Caco-2 (cell line): Measurements from ENCODE around the gene CDC14A. TPM values are rescaled to one million over a fixed set of nuclear protein-coding genes. Genes with fewer than 3 reads are reported as not detected.
"Not testable (repeated sequence)": the region's sequence is repeated elsewhere in the genome, so short reads cannot be mapped to it uniquely, and the experiment has no call there.

Experiments used
- BruUV-seq: library from RNA; stranded (reverse); fragments of 400-500 nt; replicated peaks from 2 replicates; lab custom pipeline; 2021; lab: Mats Ljungman, UMichigan
- CTCF ChIA-PET: fragments of 300-600 bp; sonication (Branson Sonifier 250); formaldehyde crosslinking; loops from one replicate; lab custom pipeline; 2022; ENCODE audit warnings: antibody characterized with exemption; lab: Charles Lee
- POLR2A ChIA-PET: fragments of 300-600 bp; sonication (Branson Sonifier 250); formaldehyde crosslinking; loops from one replicate; lab custom pipeline; 2022; ENCODE audit warnings: antibody characterized with exemption; lab: Charles Lee
- DNase-seq, 2 experiments: peaks; one replicate each; pipeline versions ENCODE4 v3.0.0 to v3.0.0-alpha.2; 2020 to 2022
- H3K27me3 ChIP-seq: replicated peaks from 2 replicates; pipeline ENCODE4 v1.6.0; 2011; ENCODE audit warnings: low read length; ENCODE audit not compliant: control insufficient read depth, insufficient read depth
- H3K36me3 ChIP-seq: 2 replicates; pipeline ENCODE4 v1.5.1; 2011; ENCODE audit warnings: low read length; ENCODE audit not compliant: control insufficient read depth, insufficient read depth
- H3K4me1 ChIP-seq: fragments of 250-450 bp; sonication (Bioruptor Pico); 2 replicates; pipeline ENCODE4 v1.5.1; 2020; ENCODE audit warnings: mild to moderate bottlenecking
- H3K4me3 ChIP-seq: 2 replicates; pipeline ENCODE4 v1.5.1; 2011; ENCODE audit warnings: low read depth, mild to moderate bottlenecking, control low read depth, low read length
- H3K9me3 ChIP-seq: fragments of 250-450 bp; sonication (Bioruptor Pico); 2 replicates; pipeline ENCODE4 v1.5.1; 2020; ENCODE audit warnings: mild to moderate bottlenecking, moderate library complexity
- H3K27ac Mint-ChIP-seq: one replicate; pipeline ENCODE4 v1.8.0; 2022; ENCODE audit warnings: mixed read lengths; ENCODE audit not compliant: unreplicated experiment
- H3K27me3 Mint-ChIP-seq: one replicate; pipeline ENCODE4 v1.8.0; 2022; ENCODE audit warnings: mixed read lengths; ENCODE audit not compliant: insufficient read depth, unreplicated experiment
- H3K36me3 Mint-ChIP-seq: one replicate; pipeline ENCODE4 v1.8.0; 2022; ENCODE audit warnings: mild to moderate bottlenecking, mixed read lengths; ENCODE audit not compliant: insufficient read depth, unreplicated experiment
- H3K4me1 Mint-ChIP-seq: one replicate; pipeline ENCODE4 v1.8.0; 2022; ENCODE audit warnings: low read depth, mixed read lengths; ENCODE audit not compliant: unreplicated experiment
- H3K4me3 Mint-ChIP-seq: one replicate; pipeline ENCODE4 v1.8.0; 2022; ENCODE audit warnings: mild to moderate bottlenecking, moderate library complexity, mixed read lengths; ENCODE audit not compliant: unreplicated experiment
- H3K9me3 Mint-ChIP-seq: one replicate; pipeline ENCODE4 v1.8.0; 2022; ENCODE audit warnings: mixed read lengths; ENCODE audit not compliant: unreplicated experiment
- intact Hi-C: fragments of 100-400 bp; cut with micrococcal nuclease; formaldehyde crosslinking; loops from one replicate; pipeline ENCODE4 v1.10.0; 2022; ENCODE audit not compliant: unreplicated experiment
- total RNA-seq: library from RNA; stranded (reverse); gene quantifications from 2 replicates; pipeline ENCODE4 v1.2.3, GENCODE V29; 2022
- TF ChIP-seq, protein P1 (sequence below), 2 experiments: fragments of 200-600 bp in 1 of 2; IDR thresholded peaks; 1 replicate in 1 of 2; 2 replicates in 1 of 2; pipeline versions ENCODE4 v1.5.1 to v1.8.0; 2011 to 2022; ENCODE audit warnings: antibody characterized with exemption in 1 of 2, control low read depth in 1 of 2, inconsistent platforms in 1 of 2, low read depth in 1 of 2, low read length in 1 of 2, mild to moderate bottlenecking in 1 of 2, moderate library complexity in 1 of 2; ENCODE audit not compliant: insufficient read depth in 1 of 2, severe bottlenecking in 1 of 2, unreplicated experiment in 1 of 2

Gene CDC14A
- total RNA-seq, 1 experiment from 2014 or later = 7.3 TPM

DNA sequence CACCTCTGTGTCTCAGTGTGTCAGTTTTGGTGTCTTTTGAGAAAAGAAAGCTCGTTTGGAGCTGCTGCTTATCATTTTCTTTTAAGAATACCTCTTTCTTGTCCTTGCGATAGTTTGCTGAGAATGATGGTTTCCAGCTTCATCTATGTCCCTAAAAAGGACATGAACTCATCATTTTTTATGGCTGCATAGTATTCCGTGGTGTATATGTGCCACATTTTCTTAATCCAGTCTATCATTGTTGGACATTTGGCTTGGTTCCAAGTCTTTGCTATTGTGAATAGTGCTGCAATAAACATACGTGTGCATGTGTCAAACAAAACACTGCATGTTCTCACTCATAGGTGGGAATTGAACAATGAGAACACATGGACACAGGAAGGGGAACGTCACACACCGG lies 12.6 kb upstream of the CDC14A start:
- peaks cover 17% of the 10 kb centered on the region for H3K4me1 Mint-ChIP-seq
- H3K27ac Mint-ChIP-seq, POLR2A ChIA-PET, H3K4me3 ChIP-seq, H3K36me3 Mint-ChIP-seq, CTCF ChIA-PET, BruUV-seq, H3K27me3 ChIP-seq, H3K27me3 Mint-ChIP-seq, intact Hi-C loops, DNase-seq, H3K9me3 Mint-ChIP-seq, H3K36me3 ChIP-seq, H3K4me3 Mint-ChIP-seq, H3K9me3 ChIP-seq: not testable (repeated sequence)
- H3K4me1 ChIP-seq = peaks cover 15% of the 10 kb centered on the region

DNA sequence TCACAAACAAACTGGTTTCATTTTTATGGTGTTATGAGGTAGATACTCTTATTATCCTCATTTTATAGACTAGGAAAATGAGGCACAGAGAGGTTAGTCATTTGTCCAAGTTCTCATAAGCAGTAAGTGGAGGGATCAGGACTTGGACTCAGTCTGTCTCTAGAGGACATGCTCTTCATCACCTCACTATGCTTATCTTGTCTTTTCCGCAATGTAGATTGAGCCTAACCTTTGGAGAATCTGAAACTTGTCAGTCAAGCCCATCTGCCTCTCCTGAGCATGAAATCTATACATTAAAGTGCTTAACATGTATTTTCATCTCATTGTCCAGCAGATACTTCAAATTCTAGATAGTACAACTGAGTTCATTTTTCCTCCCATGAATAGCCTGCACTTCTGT lies 11.8 kb upstream of the CDC14A start:
- Histone ChIP-seq H3K27me3 (no peaks in the 10 kb centered on the region), H3K4me3 (no peak overlapping the region), H3K4me1 (peaks cover 10% of the 10 kb centered on the region), H3K9me3 (no peaks in the 10 kb centered on the region), H3K36me3 (no peaks in the 10 kb centered on the region)
- POLR2A ChIA-PET = no interaction called here
- CTCF ChIA-PET = no interaction called here
- no peak overlapping the region for H3K27ac Mint-ChIP-seq
- H3K4me3 Mint-ChIP-seq = no peak overlapping the region
- no peaks in the 10 kb centered on the region for H3K36me3 Mint-ChIP-seq
- intact Hi-C loops = no loop called here
- no peaks in the 10 kb centered on the region for H3K27me3 Mint-ChIP-seq
- no TSS peak for BruUV-seq
- TF ChIP-seq, protein P1, sequence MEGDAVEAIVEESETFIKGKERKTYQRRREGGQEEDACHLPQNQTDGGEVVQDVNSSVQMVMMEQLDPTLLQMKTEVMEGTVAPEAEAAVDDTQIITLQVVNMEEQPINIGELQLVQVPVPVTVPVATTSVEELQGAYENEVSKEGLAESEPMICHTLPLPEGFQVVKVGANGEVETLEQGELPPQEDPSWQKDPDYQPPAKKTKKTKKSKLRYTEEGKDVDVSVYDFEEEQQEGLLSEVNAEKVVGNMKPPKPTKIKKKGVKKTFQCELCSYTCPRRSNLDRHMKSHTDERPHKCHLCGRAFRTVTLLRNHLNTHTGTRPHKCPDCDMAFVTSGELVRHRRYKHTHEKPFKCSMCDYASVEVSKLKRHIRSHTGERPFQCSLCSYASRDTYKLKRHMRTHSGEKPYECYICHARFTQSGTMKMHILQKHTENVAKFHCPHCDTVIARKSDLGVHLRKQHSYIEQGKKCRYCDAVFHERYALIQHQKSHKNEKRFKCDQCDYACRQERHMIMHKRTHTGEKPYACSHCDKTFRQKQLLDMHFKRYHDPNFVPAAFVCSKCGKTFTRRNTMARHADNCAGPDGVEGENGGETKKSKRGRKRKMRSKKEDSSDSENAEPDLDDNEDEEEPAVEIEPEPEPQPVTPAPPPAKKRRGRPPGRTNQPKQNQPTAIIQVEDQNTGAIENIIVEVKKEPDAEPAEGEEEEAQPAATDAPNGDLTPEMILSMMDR (IDR thresholded peaks at IDR 0.05; ENCODE audit: insufficient read depth in 1 of 2, low read depth in 1 of 2, low read length in 1 of 2, severe bottlenecking in 1 of 2, unreplicated experiment in 1 of 2) = no peak
- H3K9me3 Mint-ChIP-seq = no peaks in the 10 kb centered on the region
- DNase-seq = no peak
- H3K4me1 Mint-ChIP-seq = peaks cover 17% of the 10 kb centered on the region

DNA sequence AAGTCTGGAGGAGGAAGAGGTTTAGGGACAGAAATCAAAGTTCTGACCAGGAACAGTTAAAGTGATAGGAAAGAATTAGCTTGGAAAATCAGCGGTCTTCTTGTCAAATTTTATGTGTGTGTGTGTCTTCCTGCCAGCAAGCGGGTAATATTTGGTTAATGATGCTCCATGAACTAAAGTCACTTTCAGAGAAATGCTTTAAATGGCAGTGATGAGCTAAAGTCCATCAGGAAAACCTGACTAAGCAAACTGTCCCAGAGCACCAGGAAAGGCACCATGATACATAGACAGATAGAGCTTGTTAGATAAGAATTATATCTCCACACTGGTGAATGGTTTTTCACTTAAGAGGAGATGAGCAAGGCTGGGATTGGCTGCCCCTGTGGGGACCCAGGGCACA lies 10.0 kb upstream of the CDC14A start:
- H3K4me3 Mint-ChIP-seq = no peak overlapping the region
- Histone ChIP-seq H3K4me3 (no peak overlapping the region), H3K9me3 (no peaks in the 10 kb centered on the region), H3K4me1 (no peaks in the 10 kb centered on the region), H3K27me3 (no peaks in the 10 kb centered on the region), H3K36me3 (no peaks in the 10 kb centered on the region)
- H3K36me3 Mint-ChIP-seq = no peaks in the 10 kb centered on the region
- POLR2A ChIA-PET = no interaction called here
- H3K9me3 Mint-ChIP-seq = no peaks in the 10 kb centered on the region
- intact Hi-C loops = no loop called here
- DNase-seq = no peak
- CTCF ChIA-PET = no interaction called here
- H3K4me1 Mint-ChIP-seq = peaks cover 6% of the 10 kb centered on the region
- no TSS peak for BruUV-seq
- no peak overlapping the region for H3K27ac Mint-ChIP-seq
- H3K27me3 Mint-ChIP-seq = no peaks in the 10 kb centered on the region
- TF ChIP-seq, protein P1 (IDR thresholded peaks at IDR 0.05; ENCODE audit: insufficient read depth in 1 of 2, low read depth in 1 of 2, low read length in 1 of 2, severe bottlenecking in 1 of 2, unreplicated experiment in 1 of 2) = no peak

DNA sequence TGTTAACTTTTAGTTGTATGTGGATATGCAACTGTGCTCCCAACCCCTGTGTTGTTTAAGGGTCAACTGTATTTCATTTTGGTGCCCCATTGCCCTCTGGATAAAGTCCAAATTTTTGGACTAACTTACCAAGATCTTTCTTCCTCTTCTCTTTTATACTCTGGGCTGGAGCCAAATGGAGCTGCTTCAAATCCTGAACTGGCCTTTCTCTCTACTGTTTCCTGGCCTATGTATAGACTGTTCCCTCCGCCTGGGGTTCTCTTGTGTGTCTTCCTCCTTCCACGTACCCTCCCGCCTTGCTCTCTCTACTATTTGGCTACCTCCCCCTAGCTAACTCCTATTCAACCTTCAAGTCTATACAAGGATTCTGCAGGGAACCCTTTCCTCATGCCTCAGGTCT lies 8.4 kb upstream of the CDC14A start:
- TF ChIP-seq, protein P1 (IDR thresholded peaks at IDR 0.05; ENCODE audit: insufficient read depth in 1 of 2, low read depth in 1 of 2, low read length in 1 of 2, severe bottlenecking in 1 of 2, unreplicated experiment in 1 of 2) = no peak
- Histone ChIP-seq H3K36me3 (no peaks in the 10 kb centered on the region), H3K4me1 (no peaks in the 10 kb centered on the region), H3K27me3 (no peaks in the 10 kb centered on the region), H3K4me3 (no peak overlapping the region), H3K9me3 (no peaks in the 10 kb centered on the region)
- Mint-ChIP-seq H3K27ac (no peak overlapping the region), H3K36me3 (no peaks in the 10 kb centered on the region), H3K9me3 (no peaks in the 10 kb centered on the region), H3K4me3 (no peak overlapping the region), H3K27me3 (no peaks in the 10 kb centered on the region), H3K4me1 (peaks cover 12% of the 10 kb centered on the region)
- BruUV-seq = no TSS peak
- intact Hi-C loops = no loop called here
- POLR2A ChIA-PET = no interaction called here
- CTCF ChIA-PET = no interaction called here
- DNase-seq = no peak
